B cell (primary cell): ENCODE results near the gene KCNC4. TPM values are rescaled to one million over a fixed set of nuclear protein-coding genes. Genes with fewer than 3 reads are reported as not detected.

ENCODE experiments used
- ATAC-seq: fragments of 200-7000 bp; cut with Tn5 transposase; one replicate; pipeline ENCODE4 v1.10.0; 2021; ENCODE audit warnings: low read depth, mild to moderate bottlenecking, moderate number of reproducible peaks, moderate library complexity
- CTCF ChIA-PET: fragments of 350-600 bp; sonication (Branson Sonifier 250); formaldehyde crosslinking; loops from one replicate; lab custom pipeline; 2021; ENCODE audit warnings: antibody characterized with exemption, inconsistent platforms; lab: Charles Lee
- POLR2A ChIA-PET: fragments of 350-600 bp; sonication (Branson Sonifier 250); formaldehyde crosslinking; loops from one replicate; lab custom pipeline; 2021; ENCODE audit warnings: antibody characterized with exemption; lab: Charles Lee
- DNase-seq: peaks from one replicate; pipeline ENCODE4 v3.0.0; 2013
- H2AFZ ChIP-seq: 2 replicates; pipeline ENCODE4 v1.6.1; 2012; ENCODE audit warnings: mild to moderate bottlenecking, low read depth, low read length; ENCODE audit not compliant: insufficient read depth, poor library complexity, severe bottlenecking
- H3K27ac ChIP-seq, 2 donors: 1 replicate in 1 of 2; 2 replicates in 1 of 2; pipeline ENCODE4 v1.5.1; 2012 to 2013; ENCODE audit warnings: low read length in 2 of 2, mild to moderate bottlenecking in 2 of 2, moderate library complexity in 1 of 2
- H3K27me3 ChIP-seq, 4 experiments: fragments of 200-600 bp in 1 of 4; sonication (generic) in 1 of 4; replicated peaks in 1 of 4; 1 replicate in 2 of 4; 2 replicates in 2 of 4; pipeline versions ENCODE4 v1.6.1 to v1.7.0; 2013 to 2016; ENCODE audit warnings: low read length in 3 of 4, mild to moderate bottlenecking in 2 of 4, mixed read lengths in 1 of 4, moderate library complexity in 1 of 4; ENCODE audit not compliant: insufficient read depth in 4 of 4, control insufficient read depth in 3 of 4; ENCODE audit errors: control extremely low read depth in 1 of 4
- H3K36me3 ChIP-seq, 2 experiments: replicated peaks in 1 of 2; 1 replicate in 1 of 2; 2 replicates in 1 of 2; pipeline versions ENCODE4 v1.6.1 to v1.7.1; 2013; ENCODE audit warnings: low read length in 1 of 2; ENCODE audit not compliant: insufficient read depth in 2 of 2, control insufficient read depth in 1 of 2; ENCODE audit errors: control extremely low read depth in 1 of 2, extremely low read depth in 1 of 2
- H3K4me1 ChIP-seq, 2 donors: fragments of 200-600 bp in 1 of 2; sonication (generic) in 1 of 2; 1 replicate in 1 of 2; 2 replicates in 1 of 2; pipeline versions ENCODE4 v1.5.1 to v1.6.1; 2013 to 2017; ENCODE audit warnings: low read length in 2 of 2; ENCODE audit not compliant: control insufficient read depth in 2 of 2, insufficient read depth in 2 of 2
- H3K4me2 ChIP-seq: replicated peaks from 2 replicates; pipeline ENCODE3; 2012; ENCODE audit warnings: mild to moderate bottlenecking, low read depth, low read length; ENCODE audit not compliant: poor library complexity, severe bottlenecking
- H3K4me3 ChIP-seq, 5 experiments: fragments of 200-600 bp in 1 of 5; sonication (generic) in 1 of 5; 1 replicate in 3 of 5; 2 replicates in 2 of 5; pipeline versions ENCODE4 v1.5.1 to v1.7.0; 2011 to 2016; ENCODE audit warnings: low read length in 4 of 5, mild to moderate bottlenecking in 4 of 5, low read depth in 2 of 5, control low read depth in 1 of 5, moderate library complexity in 1 of 5; ENCODE audit not compliant: insufficient read depth in 1 of 5; ENCODE audit errors: control extremely low read depth in 1 of 5, extremely low read depth in 1 of 5
- H3K79me2 ChIP-seq: fragments of 200-600 bp; sonication (generic); one replicate; pipeline ENCODE4 v1.6.0; 2016; ENCODE audit warnings: low read length; ENCODE audit not compliant: control insufficient read depth, insufficient read depth
- H3K9ac ChIP-seq: fragments of 200-600 bp; sonication (generic); 2 replicates; pipeline ENCODE4 v1.6.1; 2017; ENCODE audit warnings: mild to moderate bottlenecking, low read length, moderate library complexity
- H3K9me3 ChIP-seq, 3 donors: one replicate each; pipeline versions ENCODE4 v1.6.1 to v1.7.1; 2013; ENCODE audit warnings: low read length in 2 of 3; ENCODE audit not compliant: control insufficient read depth in 2 of 3, insufficient read depth in 1 of 3; ENCODE audit errors: control extremely low read depth in 1 of 3
- H4K20me1 ChIP-seq: 2 replicates; pipeline ENCODE4 v1.6.0; 2012; ENCODE audit warnings: mild to moderate bottlenecking, low read length; ENCODE audit not compliant: insufficient read depth, control insufficient read depth, poor library complexity, severe bottlenecking
- H3K27ac Mint-ChIP-seq: one replicate; pipeline ENCODE4 v1.8.0; 2021; ENCODE audit warnings: mixed read lengths
- H3K27me3 Mint-ChIP-seq: one replicate; pipeline ENCODE4 v1.8.0; 2021; ENCODE audit warnings: mixed read lengths
- H3K4me1 Mint-ChIP-seq: one replicate; pipeline ENCODE4 v1.8.0; 2021; ENCODE audit warnings: mixed read lengths
- H3K4me3 Mint-ChIP-seq: one replicate; pipeline ENCODE4 v1.8.0; 2021; ENCODE audit warnings: mixed read lengths
- H3K9me3 Mint-ChIP-seq: one replicate; pipeline ENCODE4 v1.8.0; 2022; ENCODE audit warnings: mixed read lengths; ENCODE audit not compliant: insufficient read depth
- CTCF ChIP-seq: fragments of 200-600 bp; IDR thresholded peaks from one replicate; pipeline ENCODE4 v1.8.0; 2022; ENCODE audit warnings: antibody characterized with exemption, mild to moderate bottlenecking
- EZH2 ChIP-seq: IDR thresholded peaks from 2 replicates; pipeline ENCODE4 v1.6.1; 2012; ENCODE audit warnings: borderline replicate concordance, low read depth, mild to moderate bottlenecking, moderate library complexity, low read length; ENCODE audit not compliant: insufficient read depth, poor library complexity, severe bottlenecking
- WGBS: methylation state at CpG from one replicate; pipeline ENCODE4 v1.1.5; 2013; ENCODE audit warnings: missing lambda C conversion rate; ENCODE audit not compliant: insufficient coverage; 5-methylcytosine and 5-hydroxymethylcytosine counted together
- intact Hi-C: fragments of 100-400 bp; cut with micrococcal nuclease; formaldehyde crosslinking; loops from one replicate; pipeline ENCODE4 v1.10.0; 2022
- polyA plus RNA-seq: library from polyadenylated mRNA; depleted of rRNA; stranded (reverse); fragments of >200 nt; gene quantifications from 2 replicates; pipeline ENCODE4 v1.2.3, GENCODE V29; 2012
- total RNA-seq, 2 donors: library from RNA; stranded (reverse); fragments of 120-200 nt in 1 of 2; gene quantifications; 1 replicate in 1 of 2; 2 replicates in 1 of 2; pipeline versions ENCODE4 v1.2.3 to v1.2.4, GENCODE V29; 2013 to 2022

The KCNC4 gene
- total and polyA plus RNA-seq, 2 donors (not counting 1 experiment from before 2014, with no cell fraction given) = 3.2 to 24.1 TPM

GRCh38 chr1:110208916-110209645, 1.0 kb upstream of the KCNC4 start:
- Histone ChIP-seq H3K27me3 (peaks cover 0 to 8% (median 0%) of the 10 kb centered on the region in 4 experiments), H3K4me2 (peak overlapping the region; percentile 92), H3K9me3 (peaks cover 0 to 4% (median 0%) of the 10 kb centered on the region in 3 donors), H3K9ac (peak overlapping the region; percentile 64), H2AFZ (peak overlapping the region; percentile 94), H4K20me1 (peaks cover 6% of the 10 kb centered on the region), H3K27ac (peak overlapping the region; percentile 76 to 83), H3K4me1 (peaks cover 17 to 31% of the 10 kb centered on the region in 2 donors), H3K36me3 (no peaks in the 10 kb centered on the region), H3K4me3 (peak overlapping the region in 4 of 5 experiments; percentile 51 to 75 (median 65)), H3K79me2 (no peaks in the 10 kb centered on the region)
- ChIA-PET CTCF (interaction anchor here (0.7 to 24.7 kb wide), 27 partner anchors 10 to 410 kb away, joined by 3 to 838 read pairs (median 7); partner anchors contain the start of genes LAMTOR5, PROK1 and RBM15), POLR2A (interaction anchor here (0.6 to 4.5 kb wide), 5 partner anchors 104 to 200 kb away, joined by 3 to 29 read pairs (median 4); partner anchors contain the start of gene RBM15)
- no peaks in the 10 kb centered on the region for H3K9me3 Mint-ChIP-seq
- DNase-seq = peak; percentile 37
- peak overlapping the region; percentile 94 for H3K4me3 Mint-ChIP-seq
- 80% methylated on average over 4 of the region's 7 CpGs for WGBS
- ATAC-seq = no peak
- TF ChIP-seq CTCF (no peak), EZH2 (no peak)
- H3K4me1 Mint-ChIP-seq = peaks cover 43% of the 10 kb centered on the region
- no peaks in the 10 kb centered on the region for H3K27me3 Mint-ChIP-seq
- intact Hi-C loops = loop anchor here (5.0 kb wide), 1 partner anchor 573 kb away; no protein-coding TSS in a partner anchor
- peak overlapping the region; percentile 96 for H3K27ac Mint-ChIP-seq
